GM23338 (cell line): ENCODE measurements around the gene DCDC1. TPM values are rescaled to one million over a fixed set of nuclear protein-coding genes. Genes with fewer than 3 reads are reported as not detected.

Experiments
- ATAC-seq: fragments of 200-7000 bp; cut with Tn5 transposase; 3 replicates; pipeline ENCODE4 v1.9.1; 2020
- DNase-seq: peaks from one replicate; pipeline ENCODE4 v3.0.0-alpha.2; 2015; ENCODE audit warnings: low spot score
- H2AFZ ChIP-seq: fragments of 200-600 bp; sonication (generic); 2 replicates; pipeline ENCODE4 v1.8.0; 2016; ENCODE audit warnings: antibody characterized with exemption, mild to moderate bottlenecking, moderate library complexity
- H3F3A ChIP-seq: fragments of 200-600 bp; sonication (generic); replicated peaks from 2 replicates; pipeline ENCODE4 v1.8.0; 2017; ENCODE audit warnings: antibody characterized with exemption, mixed run types, low read depth
- H3K27ac ChIP-seq: fragments of 200-600 bp; sonication (generic); 2 replicates; pipeline ENCODE4 v1.6.1; 2016; ENCODE audit warnings: low read depth
- H3K27me3 ChIP-seq: fragments of 200-600 bp; sonication (generic); 2 replicates; pipeline ENCODE4 v1.8.0; 2016; ENCODE audit warnings: mild to moderate bottlenecking, mixed run types, moderate library complexity; ENCODE audit not compliant: insufficient read depth
- H3K36me3 ChIP-seq: fragments of 200-600 bp; sonication (generic); 2 replicates; pipeline ENCODE4 v1.8.0; 2016; ENCODE audit warnings: mild to moderate bottlenecking; ENCODE audit not compliant: insufficient read depth
- H3K4me1 ChIP-seq: fragments of 200-600 bp; sonication (generic); 2 replicates; pipeline ENCODE4 v1.8.0; 2016; ENCODE audit warnings: mild to moderate bottlenecking, moderate library complexity; ENCODE audit not compliant: insufficient read depth
- H3K4me2 ChIP-seq: fragments of 200-600 bp; sonication (generic); 2 replicates; pipeline ENCODE4 v1.7.1; 2017; ENCODE audit warnings: mixed run types
- H3K4me3 ChIP-seq: fragments of 200-600 bp; sonication (generic); 2 replicates; pipeline ENCODE4 v1.6.1; 2016; ENCODE audit warnings: mixed run types
- H3K79me2 ChIP-seq: fragments of 200-600 bp; sonication (generic); replicated peaks from 2 replicates; pipeline ENCODE4 v1.8.0; 2017; ENCODE audit warnings: mild to moderate bottlenecking; ENCODE audit not compliant: insufficient read depth
- H3K9me2 ChIP-seq: fragments of 200-600 bp; sonication (generic); 2 replicates; pipeline ENCODE4 v1.8.0; 2017; ENCODE audit not compliant: insufficient read depth
- H4K20me1 ChIP-seq: fragments of 200-600 bp; sonication (generic); replicated peaks from 2 replicates; pipeline ENCODE4 v1.8.0; 2017; ENCODE audit warnings: mild to moderate bottlenecking; ENCODE audit not compliant: insufficient read depth
- H3K27ac Mint-ChIP-seq: 2 replicates; pipeline ENCODE4 v1.8.0; 2020; ENCODE audit warnings: inconsistent platforms, mild to moderate bottlenecking, moderate library complexity, mixed read lengths
- H3K27me3 Mint-ChIP-seq: 3 replicates; pipeline ENCODE4 v1.8.0; 2022; ENCODE audit warnings: low read depth, mild to moderate bottlenecking, moderate library complexity, mixed read lengths, inconsistent platforms; ENCODE audit not compliant: insufficient read depth, poor library complexity
- H3K36me3 Mint-ChIP-seq: 3 replicates; pipeline ENCODE4 v1.8.0; 2021; ENCODE audit warnings: low read depth, mild to moderate bottlenecking, inconsistent platforms, moderate library complexity, mixed read lengths
- H3K4me1 Mint-ChIP-seq: 3 replicates; pipeline ENCODE4 v1.8.0; 2020; ENCODE audit warnings: mild to moderate bottlenecking, inconsistent platforms, mixed read lengths
- H3K4me3 Mint-ChIP-seq: 3 replicates; pipeline ENCODE4 v1.8.0; 2021; ENCODE audit warnings: moderate library complexity, mild to moderate bottlenecking, inconsistent platforms, mixed read lengths
- H3K9me3 Mint-ChIP-seq: 3 replicates; pipeline ENCODE4 v1.8.0; 2020; ENCODE audit warnings: moderate library complexity, mild to moderate bottlenecking, inconsistent platforms, mixed read lengths
- CREB1 ChIP-seq: fragments of 250-450 bp; sonication (Bioruptor Pico); IDR thresholded peaks from 2 replicates; pipeline ENCODE4 v1.5.0; 2020; ENCODE audit warnings: low read depth, mild to moderate bottlenecking, moderate library complexity
- EZH2 ChIP-seq: fragments of 200-600 bp; sonication (generic); IDR thresholded peaks from one replicate; pipeline ENCODE4 v1.8.0; 2017; ENCODE audit warnings: antibody characterized with exemption, mild to moderate bottlenecking, low read depth; ENCODE audit not compliant: unreplicated experiment
- EZH2phosphoT487 ChIP-seq: fragments of 200-600 bp; sonication (generic); IDR thresholded peaks from one replicate; pipeline ENCODE4 v1.8.1; 2018; ENCODE audit warnings: antibody characterized with exemption; ENCODE audit not compliant: unreplicated experiment
- JUNB ChIP-seq: IDR thresholded peaks from one replicate; pipeline ENCODE4 v1.6.1; 2016; ENCODE audit warnings: antibody characterized with exemption; ENCODE audit not compliant: unreplicated experiment
- NANOG ChIP-seq: IDR thresholded peaks from 2 replicates; pipeline ENCODE4 v1.6.1; 2016; ENCODE audit warnings: antibody characterized with exemption, borderline replicate concordance
- POLR2AphosphoS5 ChIP-seq: IDR thresholded peaks from 2 replicates; pipeline ENCODE4 v1.6.1; 2016; ENCODE audit warnings: antibody characterized with exemption, low read depth
- STAT1 ChIP-seq: IDR thresholded peaks from one replicate; pipeline ENCODE4 v1.6.1; 2016; ENCODE audit warnings: antibody characterized with exemption; ENCODE audit not compliant: unreplicated experiment
- ZNF114 ChIP-seq: fragments of 250-450 bp; sonication (Bioruptor Pico); IDR thresholded peaks from 2 replicates; pipeline ENCODE4 v1.5.0; 2020; ENCODE audit warnings: mild to moderate bottlenecking, moderate library complexity
- ZNF331 ChIP-seq: fragments of 250-450 bp; sonication (Bioruptor Pico); IDR thresholded peaks from 2 replicates; pipeline ENCODE4 v1.5.0; 2020; ENCODE audit warnings: low read depth, mild to moderate bottlenecking, moderate library complexity
- polyA plus RNA-seq: library from polyadenylated mRNA; unstranded; fragments of >200 nt; fragmentation: Nextera tagmentation; extraction: Ambion mirVana; gene quantifications from 2 replicates; pipeline ENCODE4 v1.2.1, GENCODE V29; 2016
- total RNA-seq: library from RNA; depleted of rRNA; stranded (reverse); fragments of >200 nt; shearing (Covaris generic); gene quantifications from 2 replicates; pipeline ENCODE4 v1.2.3, GENCODE V29; 2014
- TF ChIP-seq, protein P1 (sequence below): IDR thresholded peaks from 2 replicates; pipeline ENCODE4 v1.6.1; 2016; ENCODE audit warnings: antibody characterized with exemption
- TF ChIP-seq, protein P2 (sequence below), 2 experiments: fragments of 200-600 bp in 1 of 2; sonication (generic) in 1 of 2; conservative IDR thresholded peaks; 2 replicates each; pipeline versions ENCODE4 v1.5.1 to v1.6.1; 2016 to 2017; ENCODE audit warnings: antibody characterized with exemption in 2 of 2, low read depth in 2 of 2, mild to moderate bottlenecking in 2 of 2, moderate library complexity in 1 of 2
- TF ChIP-seq, protein P3 (sequence below): IDR thresholded peaks from one replicate; pipeline ENCODE4 v1.6.1; 2018; ENCODE audit warnings: antibody characterized with exemption; ENCODE audit not compliant: unreplicated experiment

The DCDC1 gene
- total and polyA plus RNA-seq, 2 experiments from 2014 or later: 0.56 to 0.58 TPM

DNA sequence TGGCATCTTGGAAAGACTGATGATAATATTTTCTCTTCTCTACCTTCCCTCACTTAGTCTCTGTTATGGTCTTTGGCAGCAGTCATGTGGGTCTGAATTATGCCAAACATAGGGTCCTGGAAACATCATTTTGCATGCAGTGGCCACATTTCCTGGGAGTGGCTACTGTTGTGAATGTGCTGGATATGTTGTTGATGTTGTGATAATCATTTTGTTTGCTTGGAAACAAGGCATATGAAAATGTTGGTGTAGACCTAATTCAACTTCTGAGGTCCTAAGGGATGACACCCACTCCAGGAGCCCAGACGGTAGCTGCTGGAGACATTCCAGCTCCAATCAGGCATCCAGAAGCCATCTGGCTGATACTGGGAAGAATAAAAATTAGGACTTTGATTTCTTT lies 109.7 kb downstream of the DCDC1 start (continued):
- TF ChIP-seq ZNF331 (no peak), NANOG (no peak), EZH2phosphoT487 (no peak)
- TF ChIP-seq, protein P1, sequence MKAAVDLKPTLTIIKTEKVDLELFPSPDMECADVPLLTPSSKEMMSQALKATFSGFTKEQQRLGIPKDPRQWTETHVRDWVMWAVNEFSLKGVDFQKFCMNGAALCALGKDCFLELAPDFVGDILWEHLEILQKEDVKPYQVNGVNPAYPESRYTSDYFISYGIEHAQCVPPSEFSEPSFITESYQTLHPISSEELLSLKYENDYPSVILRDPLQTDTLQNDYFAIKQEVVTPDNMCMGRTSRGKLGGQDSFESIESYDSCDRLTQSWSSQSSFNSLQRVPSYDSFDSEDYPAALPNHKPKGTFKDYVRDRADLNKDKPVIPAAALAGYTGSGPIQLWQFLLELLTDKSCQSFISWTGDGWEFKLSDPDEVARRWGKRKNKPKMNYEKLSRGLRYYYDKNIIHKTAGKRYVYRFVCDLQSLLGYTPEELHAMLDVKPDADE: no peak

DNA sequence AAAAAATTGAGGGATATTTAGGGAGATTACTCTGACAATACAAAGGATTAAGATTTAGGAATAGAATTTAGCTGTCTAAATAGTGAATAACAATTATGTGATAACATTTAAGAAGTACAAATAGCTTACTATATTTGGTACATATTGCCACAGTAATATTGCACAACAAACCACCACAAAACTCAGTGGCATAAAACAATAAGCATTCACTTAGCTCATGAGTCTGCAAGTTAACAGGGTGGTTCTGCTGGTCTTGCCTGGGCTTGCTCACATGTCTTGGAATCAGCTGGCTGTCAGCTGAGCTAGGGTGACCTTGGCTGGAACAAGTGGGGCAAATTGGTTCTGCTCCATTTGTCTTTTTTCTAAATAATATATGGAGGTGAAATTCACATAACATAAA lies 115.1 kb downstream of the DCDC1 start:
- Histone ChIP-seq H4K20me1 (no peaks in the 10 kb centered on the region), H3K79me2 (no peaks in the 10 kb centered on the region), H3F3A (no peaks in the 10 kb centered on the region), H3K4me2 (no peak overlapping the region), H3K4me1 (peaks cover 2% of the 10 kb centered on the region; the same call in 1 of the 2 replicates), H3K4me3 (no peak overlapping the region), H3K36me3 (no peaks in the 10 kb centered on the region), H3K9me2 (no peaks in the 10 kb centered on the region), H3K27ac (no peak overlapping the region), H2AFZ (no peak overlapping the region), H3K27me3 (no peaks in the 10 kb centered on the region)
- peaks cover 3% of the 10 kb centered on the region for H3K27me3 Mint-ChIP-seq
- H3K4me1 Mint-ChIP-seq: peaks cover 3% of the 10 kb centered on the region; the same call in 2 of the 3 replicates
- no peak for DNase-seq
- no peaks in the 10 kb centered on the region for H3K36me3 Mint-ChIP-seq
- H3K9me3 Mint-ChIP-seq: no peaks in the 10 kb centered on the region
- H3K27ac Mint-ChIP-seq: no peak overlapping the region
- no peak for ATAC-seq
- H3K4me3 Mint-ChIP-seq: no peak overlapping the region
- TF ChIP-seq STAT1 (no peak), ZNF114 (CRISPR knock-in tag) (no peak), EZH2phosphoT487 (no peak), POLR2AphosphoS5 (no peak), JUNB (no peak), CREB1 (CRISPR knock-in tag) (no peak), NANOG (no peak), EZH2 (no peak)
- TF ChIP-seq, protein P2, sequence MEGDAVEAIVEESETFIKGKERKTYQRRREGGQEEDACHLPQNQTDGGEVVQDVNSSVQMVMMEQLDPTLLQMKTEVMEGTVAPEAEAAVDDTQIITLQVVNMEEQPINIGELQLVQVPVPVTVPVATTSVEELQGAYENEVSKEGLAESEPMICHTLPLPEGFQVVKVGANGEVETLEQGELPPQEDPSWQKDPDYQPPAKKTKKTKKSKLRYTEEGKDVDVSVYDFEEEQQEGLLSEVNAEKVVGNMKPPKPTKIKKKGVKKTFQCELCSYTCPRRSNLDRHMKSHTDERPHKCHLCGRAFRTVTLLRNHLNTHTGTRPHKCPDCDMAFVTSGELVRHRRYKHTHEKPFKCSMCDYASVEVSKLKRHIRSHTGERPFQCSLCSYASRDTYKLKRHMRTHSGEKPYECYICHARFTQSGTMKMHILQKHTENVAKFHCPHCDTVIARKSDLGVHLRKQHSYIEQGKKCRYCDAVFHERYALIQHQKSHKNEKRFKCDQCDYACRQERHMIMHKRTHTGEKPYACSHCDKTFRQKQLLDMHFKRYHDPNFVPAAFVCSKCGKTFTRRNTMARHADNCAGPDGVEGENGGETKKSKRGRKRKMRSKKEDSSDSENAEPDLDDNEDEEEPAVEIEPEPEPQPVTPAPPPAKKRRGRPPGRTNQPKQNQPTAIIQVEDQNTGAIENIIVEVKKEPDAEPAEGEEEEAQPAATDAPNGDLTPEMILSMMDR (conservative IDR thresholded peaks at IDR 0.05; ENCODE audit: low read depth in 2 of 2): no peak
- TF ChIP-seq, protein P1: no peak
- TF ChIP-seq, protein P3, sequence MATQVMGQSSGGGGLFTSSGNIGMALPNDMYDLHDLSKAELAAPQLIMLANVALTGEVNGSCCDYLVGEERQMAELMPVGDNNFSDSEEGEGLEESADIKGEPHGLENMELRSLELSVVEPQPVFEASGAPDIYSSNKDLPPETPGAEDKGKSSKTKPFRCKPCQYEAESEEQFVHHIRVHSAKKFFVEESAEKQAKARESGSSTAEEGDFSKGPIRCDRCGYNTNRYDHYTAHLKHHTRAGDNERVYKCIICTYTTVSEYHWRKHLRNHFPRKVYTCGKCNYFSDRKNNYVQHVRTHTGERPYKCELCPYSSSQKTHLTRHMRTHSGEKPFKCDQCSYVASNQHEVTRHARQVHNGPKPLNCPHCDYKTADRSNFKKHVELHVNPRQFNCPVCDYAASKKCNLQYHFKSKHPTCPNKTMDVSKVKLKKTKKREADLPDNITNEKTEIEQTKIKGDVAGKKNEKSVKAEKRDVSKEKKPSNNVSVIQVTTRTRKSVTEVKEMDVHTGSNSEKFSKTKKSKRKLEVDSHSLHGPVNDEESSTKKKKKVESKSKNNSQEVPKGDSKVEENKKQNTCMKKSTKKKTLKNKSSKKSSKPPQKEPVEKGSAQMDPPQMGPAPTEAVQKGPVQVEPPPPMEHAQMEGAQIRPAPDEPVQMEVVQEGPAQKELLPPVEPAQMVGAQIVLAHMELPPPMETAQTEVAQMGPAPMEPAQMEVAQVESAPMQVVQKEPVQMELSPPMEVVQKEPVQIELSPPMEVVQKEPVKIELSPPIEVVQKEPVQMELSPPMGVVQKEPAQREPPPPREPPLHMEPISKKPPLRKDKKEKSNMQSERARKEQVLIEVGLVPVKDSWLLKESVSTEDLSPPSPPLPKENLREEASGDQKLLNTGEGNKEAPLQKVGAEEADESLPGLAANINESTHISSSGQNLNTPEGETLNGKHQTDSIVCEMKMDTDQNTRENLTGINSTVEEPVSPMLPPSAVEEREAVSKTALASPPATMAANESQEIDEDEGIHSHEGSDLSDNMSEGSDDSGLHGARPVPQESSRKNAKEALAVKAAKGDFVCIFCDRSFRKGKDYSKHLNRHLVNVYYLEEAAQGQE: no peak
